Endothelial cell of umbilical vein (primary cell): ENCODE data around the gene LRRTM3. TPM values are rescaled to one million over a fixed set of nuclear protein-coding genes. Genes with fewer than 3 reads are reported as not detected.

Source experiments
- BruUV-seq: library from RNA; stranded (reverse); fragments of 400-500 nt; replicated peaks from 2 replicates; lab custom pipeline; 2021; lab: Mats Ljungman, UMichigan
- CTCF ChIA-PET: fragments of 300-600, 350-600 bp; sonication (Branson Sonifier 250); formaldehyde crosslinking; loops from one replicate; lab custom pipeline; 2021; ENCODE audit warnings: antibody characterized with exemption, inconsistent platforms; lab: Charles Lee
- POLR2A ChIA-PET: fragments of 300-600, 350-600 bp; sonication (Branson Sonifier 250); formaldehyde crosslinking; loops from one replicate; lab custom pipeline; 2021; ENCODE audit warnings: antibody characterized with exemption, inconsistent platforms; lab: Charles Lee
- DNase-seq: peaks from one replicate; pipeline ENCODE4 v3.0.0-alpha.2; 2011; ENCODE audit warnings: low read depth, low spot score
- FAIRE-seq: peaks from 2 replicates; lab custom pipeline; 2011; peaks lifted over from hg19 to GRCh38; lab: Jason Lieb, UNC
- H2AFZ ChIP-seq: 2 replicates; pipeline ENCODE4 v1.6.0; 2012; ENCODE audit warnings: low read depth, low read length, control low read depth, inconsistent platforms
- H3K27ac ChIP-seq: 2 replicates; pipeline ENCODE4 v1.5.1; 2011; ENCODE audit warnings: low read depth, mild to moderate bottlenecking, control low read depth, low read length, moderate library complexity; ENCODE audit not compliant: insufficient read depth
- H3K27me3 ChIP-seq, 2 experiments: 2 replicates each; pipeline versions ENCODE4 v1.6.0 to v1.6.1; 2011; ENCODE audit warnings: low read length in 2 of 2, mixed read lengths in 1 of 2; ENCODE audit not compliant: control insufficient read depth in 2 of 2, insufficient read depth in 2 of 2
- H3K36me3 ChIP-seq, 2 experiments: 2 replicates in 1 of 2; 3 replicates in 1 of 2; pipeline ENCODE4 v1.5.1; 2011; ENCODE audit warnings: low read length in 2 of 2, mild to moderate bottlenecking in 1 of 2, moderate library complexity in 1 of 2; ENCODE audit not compliant: control insufficient read depth in 2 of 2, insufficient read depth in 2 of 2; ENCODE audit errors: extremely low read depth in 1 of 2
- H3K4me1 ChIP-seq: 3 replicates; pipeline ENCODE4 v1.5.1; 2011; ENCODE audit warnings: mild to moderate bottlenecking, low read length; ENCODE audit not compliant: control insufficient read depth, insufficient read depth; ENCODE audit errors: extremely low read depth
- H3K4me2 ChIP-seq: 2 replicates; pipeline ENCODE4 v1.6.1; 2011; ENCODE audit warnings: low read length, control low read depth, mixed read lengths; ENCODE audit not compliant: insufficient read depth
- H3K4me3 ChIP-seq, 3 experiments: fragments of 200-600 bp in 1 of 3; sonication (generic), shearing (Covaris generic) in 1 of 3; replicated peaks in 1 of 3; 2 replicates each; pipeline ENCODE4 v1.5.1; 2011 to 2016; ENCODE audit warnings: control low read depth in 3 of 3, low read length in 3 of 3, mild to moderate bottlenecking in 2 of 3, inconsistent platforms in 1 of 3, low read depth in 1 of 3, moderate library complexity in 1 of 3; ENCODE audit not compliant: insufficient read depth in 1 of 3
- H3K79me2 ChIP-seq: 2 replicates; pipeline ENCODE4 v1.6.0; 2012; ENCODE audit warnings: low read length, inconsistent platforms; ENCODE audit not compliant: control insufficient read depth, insufficient read depth
- H3K9ac ChIP-seq: replicated peaks from 2 replicates; pipeline ENCODE3; 2011; ENCODE audit warnings: low read length, control low read depth; ENCODE audit not compliant: insufficient read depth; ENCODE audit errors: extremely low read depth
- H3K9me1 ChIP-seq: replicated peaks from 3 replicates; pipeline ENCODE4 v1.6.0; 2011; ENCODE audit warnings: mild to moderate bottlenecking, low read length; ENCODE audit not compliant: control insufficient read depth, insufficient read depth; ENCODE audit errors: extremely low read depth
- H3K9me3 ChIP-seq: replicated peaks from 2 replicates; pipeline ENCODE4 v1.5.1; 2012; ENCODE audit warnings: low read length, inconsistent platforms; ENCODE audit not compliant: control insufficient read depth, insufficient read depth
- H4K20me1 ChIP-seq: replicated peaks from 2 replicates; pipeline ENCODE3; 2011; ENCODE audit warnings: mild to moderate bottlenecking, low read length; ENCODE audit not compliant: control insufficient read depth, insufficient read depth; ENCODE audit errors: extremely low read depth
- CTCF ChIP-seq, 2 donors: IDR thresholded peaks; 1 replicate in 1 of 2; 2 replicates in 1 of 2; pipeline ENCODE4 v1.5.1; 2011; ENCODE audit warnings: low read length in 2 of 2, mild to moderate bottlenecking in 2 of 2, moderate library complexity in 2 of 2, control low read depth in 1 of 2, inconsistent platforms in 1 of 2, low read depth in 1 of 2; ENCODE audit not compliant: insufficient read depth in 1 of 2; ENCODE audit errors: extremely low read depth in 1 of 2
- EZH2 ChIP-seq: IDR thresholded peaks from 2 replicates; pipeline ENCODE4 v1.6.1; 2012; ENCODE audit warnings: borderline replicate concordance, low read depth, mild to moderate bottlenecking, moderate library complexity, low read length, inconsistent platforms; ENCODE audit not compliant: severe bottlenecking
- FOS ChIP-seq: IDR thresholded peaks from 2 replicates; pipeline ENCODE4 v1.6.1; 2011; ENCODE audit warnings: mild to moderate bottlenecking, low read length, moderate library complexity, borderline replicate concordance; ENCODE audit not compliant: insufficient read depth
- GATA2 ChIP-seq: IDR thresholded peaks from 2 replicates; pipeline ENCODE4 v1.7.0; 2011; ENCODE audit warnings: low read depth, mild to moderate bottlenecking, moderate library complexity, mixed read lengths, low read length; ENCODE audit not compliant: insufficient read length, insufficient read depth
- JUN ChIP-seq: IDR thresholded peaks from 2 replicates; pipeline ENCODE4 v1.6.1; 2011; ENCODE audit warnings: borderline replicate concordance, low read depth; ENCODE audit not compliant: insufficient read length, insufficient read depth
- MAX ChIP-seq: IDR thresholded peaks from 2 replicates; pipeline ENCODE4 v1.6.1; 2011; ENCODE audit not compliant: insufficient read depth, insufficient read length
- MYC ChIP-seq: IDR thresholded peaks from one replicate; pipeline ENCODE4 v1.6.1; 2011; ENCODE audit warnings: mild to moderate bottlenecking, low read depth, low read length
- POLR2A ChIP-seq: IDR thresholded peaks from 2 replicates; pipeline ENCODE4 v1.6.1; 2012; ENCODE audit warnings: low read depth, mild to moderate bottlenecking, control low read depth, low read length
- POLR2AphosphoS5 ChIP-seq: IDR thresholded peaks from 2 replicates; pipeline ENCODE4 v1.6.1; 2012; ENCODE audit warnings: low read depth, mild to moderate bottlenecking, control low read depth, low read length, moderate library complexity; ENCODE audit not compliant: insufficient read depth
- dilution Hi-C: fragments of 300-500 bp; cut with MboI; formaldehyde crosslinking; loops from one replicate; pipeline ENCODE4 v1.15.0; 2019; ENCODE audit warnings: low sequenced_read_pairs; ENCODE audit not compliant: extremely low pct_ligation_motif_present
- intact Hi-C: fragments of 100-400 bp; cut with micrococcal nuclease; formaldehyde crosslinking; loops from one replicate; pipeline ENCODE4 v1.10.0; 2022
- polyA plus RNA-seq, 4 experiments: library from polyadenylated mRNA; depleted of rRNA in 3 of 4; stranded (reverse) in 3 of 4; unstranded in 1 of 4; fragments of >200 nt; gene quantifications; 2 replicates each; pipeline versions ENCODE4 v1.2.1 to v1.2.3, GENCODE V29; 2011 to 2012; ENCODE audit warnings: missing spikeins in 1 of 4
- total RNA-seq: library from RNA; stranded (reverse); gene quantifications from 2 replicates; pipeline ENCODE4 v1.2.3, GENCODE V29; 2021

LRRTM3 gene
- total and polyA plus RNA-seq, 2 donors (not counting 3 experiments of a cell fraction or from before 2014, with no cell fraction given), result not detected

GRCh38 chr10:67110286-67110685 lies 184.4 kb downstream of the LRRTM3 start:
- no peak overlapping the region for H2AFZ ChIP-seq
- H3K79me2 ChIP-seq, result no peaks in the 10 kb centered on the region
- no TSS peak for BruUV-seq
- dilution Hi-C loops (no loop called here), intact Hi-C loops (no loop called here)
- no peak overlapping the region for H3K4me2 ChIP-seq
- H4K20me1 ChIP-seq, result no peaks in the 10 kb centered on the region
- H3K27me3 ChIP-seq, result no peaks in the 10 kb centered on the region
- no peak for DNase-seq
- H3K9ac ChIP-seq, result no peak overlapping the region
- H3K9me1 ChIP-seq, result no peaks in the 10 kb centered on the region
- H3K27ac ChIP-seq, result no peak overlapping the region
- FAIRE-seq, result no peak
- CTCF ChIA-PET, result no interaction called here
- no peak overlapping the region for H3K4me3 ChIP-seq
- no peaks in the 10 kb centered on the region for H3K36me3 ChIP-seq
- no peaks in the 10 kb centered on the region for H3K9me3 ChIP-seq
- POLR2A ChIA-PET, result no interaction called here
- TF ChIP-seq POLR2A (no peak), MYC (no peak), MAX (no peak), FOS (no peak), POLR2AphosphoS5 (no peak), EZH2 (no peak), GATA2 (no peak), CTCF (IDR thresholded peaks at IDR 0.05; ENCODE audit: extremely low read depth in 1 of 2, insufficient read depth in 1 of 2, low read depth in 1 of 2, low read length in 2 of 2) (no peak), JUN (no peak)
- no peaks in the 10 kb centered on the region for H3K4me1 ChIP-seq
